IMR-90 (cell line): ENCODE data around the gene SH3TC1. TPM values are rescaled to one million over a fixed set of nuclear protein-coding genes. Genes with fewer than 3 reads are reported as not detected.

ENCODE experiments used
- ATAC-seq: fragments of 200-7000 bp; cut with Tn5 transposase; 2 replicates; pipeline ENCODE4 v1.9.1; 2020; ENCODE audit warnings: low read depth, mild to moderate bottlenecking, moderate library complexity
- BruUV-seq: library from RNA; stranded (reverse); fragments of 400-500 nt; replicated peaks from 2 replicates; lab custom pipeline; 2021; lab: Mats Ljungman, UMichigan
- CTCF ChIA-PET: fragments of 300-600 bp; formaldehyde crosslinking; extraction: SDS; loops from one replicate; lab custom pipeline; 2021; ENCODE audit warnings: antibody characterized with exemption; lab: Yijun Ruan, JAX
- POLR2A ChIA-PET: fragments of 300-600 bp; sonication (Branson Sonifier 250); formaldehyde crosslinking; loops from one replicate; lab custom pipeline; 2022; ENCODE audit warnings: antibody characterized with exemption; ENCODE audit not compliant: unreplicated experiment; lab: Charles Lee
- DNase-seq: peaks from one replicate; pipeline ENCODE4 v3.0.0; 2013
- H2AFZ ChIP-seq: replicated peaks from 2 replicates; pipeline ENCODE3; 2013; ENCODE audit warnings: low read length, mild to moderate bottlenecking; ENCODE audit not compliant: poor library complexity
- H2AK5ac ChIP-seq: 2 replicates; pipeline ENCODE4 v1.6.1; 2013; ENCODE audit warnings: low read depth, low read length, inconsistent platforms
- H2AK9ac ChIP-seq: replicated peaks from 2 replicates; pipeline ENCODE3; 2013; ENCODE audit warnings: mild to moderate bottlenecking, low read depth, low read length, moderate library complexity; ENCODE audit not compliant: poor library complexity
- H2BK120ac ChIP-seq: 2 replicates; pipeline ENCODE4 v1.6.1; 2013; ENCODE audit warnings: low read depth, low read length, inconsistent platforms
- H2BK15ac ChIP-seq: 3 replicates; pipeline ENCODE4 v1.6.1; 2013; ENCODE audit warnings: low read depth, low read length, inconsistent platforms
- H2BK20ac ChIP-seq: 2 replicates; pipeline ENCODE4 v1.6.1; 2013; ENCODE audit warnings: low read depth, mild to moderate bottlenecking, inconsistent platforms, low read length, moderate library complexity
- H2BK5ac ChIP-seq: 2 replicates; pipeline ENCODE4 v1.6.1; 2013; ENCODE audit warnings: mild to moderate bottlenecking, low read depth, low read length, inconsistent platforms; ENCODE audit not compliant: poor library complexity, severe bottlenecking
- H3K14ac ChIP-seq: replicated peaks from 2 replicates; pipeline ENCODE4 v1.6.1; 2013; ENCODE audit warnings: low read depth, low read length, inconsistent platforms
- H3K18ac ChIP-seq: 2 replicates; pipeline ENCODE4 v1.6.1; 2013; ENCODE audit warnings: low read depth, low read length, control low read depth
- H3K23ac ChIP-seq: 2 replicates; pipeline ENCODE4 v1.6.1; 2013; ENCODE audit warnings: low read depth, low read length, inconsistent platforms
- H3K27ac ChIP-seq: 2 replicates; pipeline ENCODE4 v1.5.1; 2013; ENCODE audit warnings: mild to moderate bottlenecking, control low read depth, low read length; ENCODE audit not compliant: insufficient read depth
- H3K27me3 ChIP-seq: 2 replicates; pipeline ENCODE4 v1.6.1; 2013; ENCODE audit warnings: low read length; ENCODE audit not compliant: control insufficient read depth, insufficient read depth
- H3K36me3 ChIP-seq: 2 replicates; pipeline ENCODE4 v1.6.1; 2013; ENCODE audit warnings: low read length, mixed read lengths; ENCODE audit not compliant: control insufficient read depth, insufficient read depth
- H3K4ac ChIP-seq: 2 replicates; pipeline ENCODE4 v1.6.1; 2013; ENCODE audit warnings: low read depth, low read length, inconsistent platforms
- H3K4me1 ChIP-seq: 2 replicates; pipeline ENCODE4 v1.6.1; 2013; ENCODE audit warnings: low read length, mixed read lengths; ENCODE audit not compliant: control insufficient read depth, insufficient read depth
- H3K4me2 ChIP-seq: 2 replicates; pipeline ENCODE4 v1.6.1; 2013; ENCODE audit warnings: low read depth, mild to moderate bottlenecking, control low read depth, low read length, moderate library complexity
- H3K4me3 ChIP-seq: 2 replicates; pipeline ENCODE4 v1.5.1; 2013; ENCODE audit warnings: low read depth, mild to moderate bottlenecking, control low read depth, low read length, moderate library complexity; ENCODE audit not compliant: insufficient read depth
- H3K56ac ChIP-seq: 2 replicates; pipeline ENCODE4 v1.6.1; 2013; ENCODE audit warnings: low read length, inconsistent platforms; ENCODE audit not compliant: insufficient read depth; ENCODE audit errors: extremely low read depth
- H3K79me1 ChIP-seq, 2 experiments: 2 replicates each; pipeline ENCODE4 v1.6.1; 2013; ENCODE audit warnings: low read length in 2 of 2, inconsistent platforms in 1 of 2, low read depth in 1 of 2
- H3K9ac ChIP-seq: 2 replicates; pipeline ENCODE4 v1.6.1; 2013; ENCODE audit warnings: low read depth, low read length, control low read depth
- H3K9me1 ChIP-seq: 2 replicates; pipeline ENCODE4 v1.6.1; 2013; ENCODE audit warnings: low read length, inconsistent platforms; ENCODE audit not compliant: insufficient read depth
- H3K9me3 ChIP-seq: 2 replicates; pipeline ENCODE4 v1.6.1; 2013; ENCODE audit warnings: low read length; ENCODE audit not compliant: control insufficient read depth, insufficient read depth
- H4K20me1 ChIP-seq: 2 replicates; pipeline ENCODE4 v1.6.1; 2013; ENCODE audit warnings: low read length, inconsistent platforms; ENCODE audit not compliant: insufficient read depth
- H4K5ac ChIP-seq: 2 replicates; pipeline ENCODE4 v1.6.1; 2013; ENCODE audit warnings: mild to moderate bottlenecking, low read depth, low read length, control low read depth
- H4K8ac ChIP-seq, 2 experiments: 2 replicates each; pipeline ENCODE4 v1.6.1; 2013; ENCODE audit warnings: low read depth in 2 of 2, low read length in 2 of 2, control low read depth in 1 of 2, inconsistent platforms in 1 of 2
- H4K91ac ChIP-seq: 2 replicates; pipeline ENCODE4 v1.6.1; 2013; ENCODE audit warnings: low read depth, low read length, inconsistent platforms; ENCODE audit not compliant: insufficient read depth
- BHLHE40 ChIP-seq: fragments of 150-350 bp; IDR thresholded peaks from 2 replicates; pipeline ENCODE4 v1.6.1; 2016; ENCODE audit warnings: mild to moderate bottlenecking, low read depth, low read length
- FOS ChIP-seq: fragments of 150-350 bp; IDR thresholded peaks from 2 replicates; pipeline ENCODE4 v1.6.1; 2016; ENCODE audit warnings: low read depth, low read length
- WGBS, 2 experiments: methylation state at CpG; one replicate each; pipeline versions ENCODE4 v1.1.5 to v1.1.7; 2013; ENCODE audit warnings: missing lambda C conversion rate in 2 of 2; ENCODE audit not compliant: insufficient read length in 1 of 2; ENCODE audit errors: extremely low coverage in 2 of 2; 5-methylcytosine and 5-hydroxymethylcytosine counted together
- dilution Hi-C: fragments of 300-500 bp; cut with HindIII; formaldehyde crosslinking; loops from one replicate; pipeline ENCODE4 v1.14.3; 2018; ENCODE audit warnings: low sequenced_read_pairs; ENCODE audit not compliant: unreplicated experiment
- in situ Hi-C: fragments of 300-500 bp; cut with MboI; formaldehyde crosslinking; loops from 3 replicates; pipeline ENCODE4 v1.14.3; 2019; ENCODE audit warnings: low sequenced_read_pairs, inconsistent platforms, mixed read lengths
- intact Hi-C: fragments of 100-400 bp; cut with micrococcal nuclease; formaldehyde crosslinking; loops from 2 replicates; pipeline ENCODE4 v1.10.0; 2022
- polyA plus RNA-seq, 3 experiments: library from polyadenylated mRNA; depleted of rRNA; stranded (reverse); fragments of >200 nt; gene quantifications; 2 replicates each; pipeline ENCODE4 v1.2.3, GENCODE V29; 2012; ENCODE audit warnings: low replicate concordance in 1 of 3
- total RNA-seq: library from RNA; depleted of rRNA; stranded (reverse); fragments of >200 nt; gene quantifications from 2 replicates; pipeline ENCODE4 v1.2.3, GENCODE V29; 2012

SH3TC1 gene
- total and polyA plus RNA-seq, 2 of the 4 experiments (the other 2 are of a cell fraction) = 1.6 to 2.2 TPM

DNA sequence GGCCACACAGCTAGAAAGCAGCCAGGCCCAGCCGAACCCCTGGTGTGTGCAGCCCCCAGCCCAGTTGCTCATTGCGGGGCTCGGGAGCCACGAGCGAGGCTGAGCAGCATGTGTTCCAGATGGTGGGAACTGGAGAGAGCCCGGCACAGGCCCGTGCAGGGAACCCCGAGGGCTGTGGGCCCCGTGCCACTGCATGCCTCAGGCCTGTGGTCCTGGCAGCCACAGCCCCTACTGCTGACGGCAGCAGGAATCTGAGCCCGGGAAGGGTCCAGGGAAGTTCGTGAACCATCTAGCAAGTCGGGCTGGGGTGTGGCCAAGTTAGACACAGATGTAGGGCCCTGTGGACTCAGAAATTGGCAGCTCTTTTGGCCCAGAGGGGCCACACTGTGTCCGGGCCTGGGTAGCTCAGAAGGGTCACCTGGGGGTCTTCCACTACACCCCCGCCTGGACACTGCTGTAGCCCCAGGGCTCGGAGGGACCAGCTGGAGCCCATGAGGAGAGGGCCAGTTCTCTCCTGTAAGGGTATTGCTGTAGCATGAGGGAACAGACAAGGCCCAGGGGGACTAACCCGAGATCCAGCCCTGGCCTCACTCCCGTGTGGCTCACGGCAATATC is 82.5 kb downstream of the SH3TC1 start:
- Histone ChIP-seq H3K9me3 (no peaks in the 10 kb centered on the region), H3K4me3 (no peak overlapping the region), H2AK5ac (no peak overlapping the region), H4K20me1 (no peaks in the 10 kb centered on the region), H3K27ac (no peak overlapping the region), H3K79me1 (peaks cover 0 to 17% of the 10 kb centered on the region in 2 experiments; a peak in 2 of 4 replicates), H2AK9ac (peak overlapping the region; percentile 56), H3K9ac (no peak overlapping the region), H2BK20ac (no peak overlapping the region), H4K5ac (no peak overlapping the region), H2BK120ac (peak overlapping the region; percentile 41), H3K9me1 (peaks cover 9% of the 10 kb centered on the region), H4K91ac (0 out of 2 replicates have a peak overlapping the region, but pooled peaks have one; percentile 53), H3K4ac (peak overlapping the region; percentile 60), H3K56ac (no peak overlapping the region), H3K27me3 (no peaks in the 10 kb centered on the region), H3K18ac (no peak overlapping the region; the same call in 1 of the 2 replicates), H2BK15ac (no peak overlapping the region; the same call in 2 of the 3 replicates), H3K36me3 (no peaks in the 10 kb centered on the region), H2BK5ac (no peak overlapping the region), H3K4me2 (no peak overlapping the region), H3K14ac (no peak overlapping the region), H2AFZ (peak overlapping the region; percentile 53), H3K4me1 (peaks cover 23% of the 10 kb centered on the region), H4K8ac (no peak overlapping the region), H3K23ac (no peak overlapping the region)
- BruUV-seq = no TSS peak
- ChIA-PET POLR2A (no interaction called here), CTCF (no interaction called here)
- intact Hi-C loops = no loop called here
- TF ChIP-seq FOS (no peak), BHLHE40 (peak; percentile 63; the same call in 1 of the 2 replicates)
- 44% methylated on average over 7 of the region's 19 CpGs; no CpG with 5 or more reads in 1 of the 2 experiments for WGBS, 2 experiments
- ATAC-seq (no peak), DNase-seq (peak; percentile 74)
- in situ Hi-C loops = no loop called here
- dilution Hi-C loops = no loop called here
